GM19463 (cell line): ENCODE measurements around the gene PANK4.
"Not testable (repeated sequence)": the region's sequence is repeated elsewhere in the genome, so short reads cannot be mapped to it uniquely, and the experiment has no call there.

ENCODE experiments used
- ATAC-seq: cut with Tn5 transposase; IDR thresholded peaks from one replicate; pipeline ENCODE4 v1.9.1; 2021; ENCODE audit warnings: mild to moderate bottlenecking, moderate library complexity; ENCODE audit not compliant: unreplicated experiment

Gene PANK4

GRCh38 chr1:2466958-2467554, 59.3 kb downstream of the PANK4 start:
- no peak for ATAC-seq

DNA sequence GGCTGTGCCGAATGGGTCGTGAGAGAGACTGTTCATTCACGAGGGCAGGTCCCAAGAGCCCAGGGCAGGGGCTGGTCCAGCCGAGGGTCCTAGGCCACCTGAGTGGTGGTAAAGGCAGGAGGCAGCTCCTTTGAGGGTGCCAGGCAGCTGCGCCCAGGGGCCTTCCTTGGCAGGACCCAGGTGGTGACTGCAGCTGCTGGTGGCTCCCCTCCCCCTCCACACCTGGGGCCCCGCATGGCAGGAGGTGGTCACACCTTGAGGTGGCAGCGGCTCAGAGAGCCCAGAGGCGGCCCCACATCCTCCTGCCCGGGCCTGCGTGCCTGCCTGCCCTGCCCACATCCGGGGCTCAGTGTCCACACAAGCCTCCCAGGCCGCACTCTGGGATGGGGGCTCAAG, 60.1 kb downstream of the PANK4 start:
- no peak for ATAC-seq

- no peak for ATAC-seq
Measured at GRCh38 chr1:2465371-2466269, 60.8 kb downstream of the PANK4 start.

DNA sequence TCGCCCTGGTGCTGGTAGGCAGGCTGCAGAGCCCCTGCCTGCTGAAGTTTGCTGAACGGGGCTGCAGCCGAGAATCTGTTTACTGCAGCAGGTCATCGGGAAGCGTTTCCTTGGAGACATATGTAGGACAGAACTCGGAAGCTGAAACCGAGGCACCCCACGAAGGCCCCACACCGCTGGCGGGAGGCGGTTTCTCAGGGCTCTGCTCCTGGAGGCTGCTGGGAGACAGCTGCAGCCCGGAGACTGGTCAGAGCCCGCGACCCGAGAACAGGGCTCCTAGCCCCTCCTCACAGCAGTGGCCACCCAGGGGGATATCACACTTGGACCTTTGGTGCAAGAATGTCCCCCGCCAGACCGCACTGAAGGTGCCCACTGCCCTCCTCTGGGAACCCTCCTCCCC, 63.0 kb downstream of the PANK4 start:
- ATAC-seq, result no peak

GRCh38 chr1:2462819-2463218, 63.6 kb downstream of the PANK4 start:
- no peak for ATAC-seq

- no peak for ATAC-seq
Measured at GRCh38 chr1:2460996-2461751, 65.2 kb downstream of the PANK4 start.

- ATAC-seq, result no peak
Measured at GRCh38 chr1:2460203-2460602, 66.2 kb downstream of the PANK4 start.

DNA sequence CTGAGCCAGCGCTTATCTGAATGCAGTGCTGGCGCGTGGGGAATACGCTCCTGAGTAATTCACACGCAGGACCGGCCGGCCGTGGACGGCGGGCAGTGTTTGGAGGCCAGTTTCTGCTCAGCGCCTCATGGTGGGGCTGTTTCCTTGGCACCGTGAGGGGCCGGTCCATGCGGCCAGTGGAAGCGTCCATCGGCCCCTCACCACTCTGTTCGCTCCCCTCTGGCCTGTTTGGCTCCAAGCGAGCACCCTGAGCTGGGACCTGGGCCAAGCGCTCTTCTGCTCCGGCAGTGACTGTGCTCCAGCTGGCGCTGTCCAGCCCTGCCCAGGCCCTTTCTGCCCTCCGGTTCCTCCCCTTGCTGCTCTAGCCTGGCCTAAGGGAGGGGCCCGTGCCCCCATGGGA, 66.6 kb downstream of the PANK4 start:
- no peak for ATAC-seq

DNA sequence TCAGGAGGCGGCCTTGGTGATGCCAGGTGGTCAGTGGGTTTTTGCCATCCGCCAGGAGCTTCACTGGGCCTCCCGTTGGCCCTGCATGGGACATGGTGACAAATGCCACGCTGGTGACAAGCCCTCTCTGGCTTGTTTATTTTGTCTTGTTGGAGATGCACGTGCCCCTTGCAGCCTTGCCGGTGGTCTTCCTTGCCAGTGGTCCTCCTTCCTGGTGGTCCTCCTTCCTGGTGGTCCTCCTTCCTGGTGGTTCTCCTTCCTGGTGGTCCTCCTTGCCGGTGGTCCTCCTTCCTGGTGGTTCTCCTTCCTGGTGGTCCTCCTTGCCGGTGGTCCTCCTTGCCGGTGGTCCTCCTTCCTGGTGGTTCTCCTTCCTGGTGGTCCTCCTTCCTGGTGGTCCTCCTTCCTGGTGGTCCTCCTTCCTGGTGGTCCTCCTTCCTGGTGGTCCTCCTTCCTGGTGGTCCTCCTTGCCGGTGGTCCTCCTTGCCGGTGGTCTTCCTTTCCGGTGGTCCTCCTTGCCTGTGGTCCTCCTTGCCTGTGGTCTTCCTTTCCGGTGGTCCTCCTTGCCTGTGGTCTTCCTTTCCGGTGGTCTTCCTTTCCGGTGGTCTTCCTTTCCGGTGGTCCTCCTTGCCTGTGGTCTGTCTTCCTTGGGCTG, 67.2 kb downstream of the PANK4 start:
- not testable (repeated sequence) for ATAC-seq

- ATAC-seq, result no peak
Measured at GRCh38 chr1:2458687-2459086, 67.7 kb downstream of the PANK4 start.
